Thyroid gland (tissue), 4 donors: ENCODE measurements around the gene TMEM117.

Experiments
- CTCF ChIP-seq, 6 experiments: fragments of 200-600 bp in 3 of 6; fragments of 450-650 bp in 3 of 6; sonication (generic) in 3 of 6; IDR thresholded peaks; one replicate each; pipeline ENCODE4 v1.5.1; 2016 to 2019; ENCODE audit warnings: antibody characterized with exemption in 6 of 6, mild to moderate bottlenecking in 2 of 6, inconsistent platforms in 1 of 6, moderate library complexity in 1 of 6
- POLR2A ChIP-seq, 2 donors: fragments of 450-650 bp; IDR thresholded peaks; one replicate each; pipeline ENCODE4 v1.6.1; 2017; ENCODE audit warnings: antibody characterized with exemption in 2 of 2, mild to moderate bottlenecking in 2 of 2, moderate library complexity in 1 of 2

- no peak for TF ChIP-seq POLR2A (IDR thresholded peaks at IDR 0.05)
- TF ChIP-seq CTCF (IDR thresholded peaks at IDR 0.05) = no peak
Observed at GRCh38 chr12:43795716-43796280, 40.1 kb upstream of the TMEM117 start.
